K562 (cell line): ENCODE data around the gene MOB3B. TPM values are rescaled to one million over a fixed set of nuclear protein-coding genes. Genes with fewer than 3 reads are reported as not detected.

Experiments used
- ATAC-seq: fragments of 200-7000 bp; cut with Tn5 transposase; 3 replicates; pipeline ENCODE4 v1.9.1; 2020; ENCODE audit warnings: moderate library complexity
- BruUV-seq: library from RNA; stranded (reverse); fragments of 400-500 nt; replicated peaks from 2 replicates; lab custom pipeline; 2021; lab: Mats Ljungman, UMichigan
- CTCF ChIA-PET: fragments of 300-600 bp; formaldehyde crosslinking; extraction: SDS; loops from one replicate; lab custom pipeline; 2021; ENCODE audit warnings: low intra/inter-chr PET ratio; lab: Yijun Ruan, JAX
- POLR2A ChIA-PET: fragments of 300-600, 350-650 bp; sonication (Branson Sonifier 250); formaldehyde crosslinking; extraction: SDS; loops from one replicate; lab custom pipeline; 2021; ENCODE audit warnings: antibody characterized with exemption, inconsistent platforms; lab: Yijun Ruan, JAX
- DNase-seq, 4 experiments: peaks; one replicate each; pipeline versions ENCODE4 v3.0.0 to v3.0.0-alpha.2; 2011 to 2018; ENCODE audit warnings: low spot score in 3 of 4, mixed read lengths in 3 of 4; ENCODE audit errors: extremely low read depth in 1 of 4
- FAIRE-seq: peaks from 2 replicates; lab custom pipeline; 2011; peaks lifted over from hg19 to GRCh38; lab: Jason Lieb, UNC
- H2AFZ ChIP-seq: 2 replicates; pipeline ENCODE4 v1.6.0; 2011; ENCODE audit warnings: low read depth, low read length, control low read depth, inconsistent platforms
- H3K27ac ChIP-seq: fragments of 200-600 bp; 3 replicates; pipeline ENCODE4 v1.8.0; 2011; ENCODE audit warnings: low read depth, mild to moderate bottlenecking, control low read depth, inconsistent platforms, low read length, moderate library complexity, mixed read lengths; ENCODE audit errors: extremely low read depth
- H3K27me3 ChIP-seq, 2 experiments: fragments of 300-600 bp in 1 of 2; 2 replicates in 1 of 2; 3 replicates in 1 of 2; pipeline versions ENCODE4 v1.6.0 to v1.8.0; 2011; ENCODE audit warnings: inconsistent platforms in 2 of 2, low read length in 2 of 2, mild to moderate bottlenecking in 1 of 2, mixed read lengths in 1 of 2, moderate library complexity in 1 of 2; ENCODE audit not compliant: control insufficient read depth in 2 of 2, insufficient read depth in 2 of 2
- H3K36me3 ChIP-seq: fragments of 300-600 bp; 3 replicates; pipeline ENCODE4 v1.8.0; 2011; ENCODE audit warnings: mild to moderate bottlenecking, low read length, inconsistent platforms; ENCODE audit not compliant: control insufficient read depth, insufficient read depth
- H3K4me1 ChIP-seq, 2 experiments: fragments of 200-600 bp in 1 of 2; replicated peaks in 1 of 2; 2 replicates in 1 of 2; 3 replicates in 1 of 2; pipeline versions ENCODE4 v1.5.1 to v1.8.0; 2011; ENCODE audit warnings: inconsistent platforms in 2 of 2, low read length in 2 of 2, mild to moderate bottlenecking in 1 of 2, mixed read lengths in 1 of 2, moderate library complexity in 1 of 2; ENCODE audit not compliant: control insufficient read depth in 2 of 2, insufficient read depth in 2 of 2
- H3K4me2 ChIP-seq: 2 replicates; pipeline ENCODE4 v1.6.1; 2011; ENCODE audit warnings: low read length, control low read depth, inconsistent platforms, mixed read lengths; ENCODE audit not compliant: insufficient read depth
- H3K4me3 ChIP-seq: fragments of 200-600 bp; sonication (generic), shearing (Covaris generic); 2 replicates; pipeline ENCODE4 v1.5.1; 2016; ENCODE audit warnings: control low read depth, inconsistent platforms
- H3K79me2 ChIP-seq: fragments of 200-600 bp; 3 replicates; pipeline ENCODE4 v1.8.0; 2011; ENCODE audit warnings: low read length, inconsistent platforms; ENCODE audit not compliant: control insufficient read depth, insufficient read depth
- H3K9ac ChIP-seq, 2 experiments: 2 replicates each; pipeline versions ENCODE4 v1.6.0 to v1.6.1; 2011; ENCODE audit warnings: low read depth in 2 of 2, low read length in 2 of 2, control low read depth in 1 of 2, inconsistent platforms in 1 of 2, mild to moderate bottlenecking in 1 of 2, mixed read lengths in 1 of 2; ENCODE audit not compliant: insufficient read depth in 1 of 2
- H3K9me1 ChIP-seq: one replicate; pipeline ENCODE4 v1.6.0; 2011; ENCODE audit warnings: inconsistent platforms, mild to moderate bottlenecking, low read length, moderate library complexity; ENCODE audit not compliant: control insufficient read depth, insufficient read depth
- H3K9me3 ChIP-seq: replicated peaks from 2 replicates; pipeline ENCODE4 v1.5.1; 2011; ENCODE audit warnings: low read depth, low read length, inconsistent platforms; ENCODE audit not compliant: control insufficient read depth, insufficient read depth
- H4K20me1 ChIP-seq: replicated peaks from 2 replicates; pipeline ENCODE4 v1.6.1; 2011; ENCODE audit warnings: low read length, inconsistent platforms, mixed read lengths; ENCODE audit not compliant: control insufficient read depth, insufficient read depth
- BRD4 ChIP-seq: fragments of 200-600 bp; sonication (generic); IDR thresholded peaks from 2 replicates; pipeline ENCODE4 v1.6.1; 2017; ENCODE audit warnings: inconsistent platforms
- NBN ChIP-seq: fragments of 450-650 bp; IDR thresholded peaks from 2 replicates; pipeline ENCODE4 v1.6.1; 2016; ENCODE audit warnings: low read depth, mild to moderate bottlenecking
- PRDM10 ChIP-seq: fragments of 450-650 bp; IDR thresholded peaks from 2 replicates; pipeline ENCODE4 v1.6.1; 2018; ENCODE audit not compliant: partially characterized antibody
- RNF219 ChIP-seq: fragments of 250-450 bp; sonication (Bioruptor Pico); IDR thresholded peaks from 2 replicates; pipeline ENCODE4 v1.5.0; 2022; ENCODE audit warnings: mild to moderate bottlenecking
- ZNF778 ChIP-seq: fragments of 450-650 bp; formaldehyde crosslinking; IDR thresholded peaks from 2 replicates; pipeline ENCODE4 v1.4.0; 2020; ENCODE audit warnings: mild to moderate bottlenecking, moderate library complexity
- ZSCAN29 ChIP-seq: fragments of 450-650 bp; IDR thresholded peaks from 2 replicates; pipeline ENCODE4 v1.6.1; 2017
- WGBS: fragments of 100-300 bp; shearing (Covaris generic); methylation state at CpG from one replicate; pipeline ENCODE4 v1.1.6; 2016; ENCODE audit warnings: low coverage, mixed read lengths; ENCODE audit not compliant: insufficient coverage; ENCODE audit errors: missing lambda C conversion rate; 5-methylcytosine and 5-hydroxymethylcytosine counted together
- in situ Hi-C: fragments of 300-500 bp; cut with MboI; formaldehyde crosslinking; loops from 4 replicates; pipeline ENCODE4 v1.15.0; 2018; ENCODE audit warnings: inconsistent platforms, mixed read lengths
- intact Hi-C: fragments of 100-400 bp; cut with micrococcal nuclease; formaldehyde crosslinking; loops from 2 replicates; pipeline ENCODE4 v1.14.2; 2022
- polyA plus RNA-seq, 8 experiments: library from polyadenylated mRNA; depleted of rRNA in 4 of 8; stranded (reverse) in 5 of 8; unstranded in 3 of 8; fragments of >200 nt; fragmentation: Nextera tagmentation in 2 of 8; fragmentation: Illumina TruSeq in 1 of 8; extraction: Ambion mirVana in 2 of 8; extraction: Trizol in 1 of 8; gene quantifications; 2 replicates each; pipeline versions ENCODE4 v1.2.1 to v1.2.3, GENCODE V29; 2011 to 2014; ENCODE audit warnings: inconsistent platforms in 1 of 8, missing spikeins in 1 of 8
- total RNA-seq, 7 experiments: library from RNA; depleted of rRNA in 6 of 7; stranded (reverse); fragments of >200 nt in 6 of 7; fragmentation: Illumina TruSeq in 2 of 7; extraction: Trizol in 2 of 7; gene quantifications; 2 replicates each; pipeline versions ENCODE4 v1.2.1 to v1.2.3, GENCODE V29; 2011 to 2021; ENCODE audit warnings: low replicate concordance in 1 of 7

Gene MOB3B
- total and polyA plus RNA-seq, 9 of the 15 experiments (the other 6 are each of a cell fraction or from before 2014, with no cell fraction given), result 3.6 to 12.8 (median 7.2) TPM

GRCh38 chr9:27365707-27366376, 163.8 kb downstream of the MOB3B start:
- ATAC-seq (no peak), DNase-seq (no peak), FAIRE-seq (no peak)
- Histone ChIP-seq H3K9me1 (no peaks in the 10 kb centered on the region), H4K20me1 (no peaks in the 10 kb centered on the region), H3K4me3 (no peak overlapping the region), H3K4me1 (peaks cover 0 to 3% of the 10 kb centered on the region in 2 experiments; a peak in 2 of 5 replicates), H3K4me2 (no peak overlapping the region), H3K9ac (no peak overlapping the region), H3K9me3 (no peaks in the 10 kb centered on the region), H3K27me3 (no peaks in the 10 kb centered on the region), H3K36me3 (no peaks in the 10 kb centered on the region), H3K79me2 (0 out of 3 replicates have a peak, but pooled peaks cover 4% of the 10 kb centered on the region), H2AFZ (no peak overlapping the region), H3K27ac (no peak overlapping the region)
- ChIA-PET CTCF (no interaction called here), POLR2A (no interaction called here)
- BruUV-seq, result no TSS peak
- intact Hi-C loops, result no loop called here
- in situ Hi-C loops, result no loop called here
- 80% methylated on average over 1 of the region's 6 CpGs for WGBS
- TF ChIP-seq ZSCAN29 (no peak), PRDM10 (no peak), NBN (no peak), ZNF778 (no peak), RNF219 (CRISPR knock-in tag) (no peak), BRD4 (no peak)
